Jurkat, Clone E6-1 (cell line): Measurements from ENCODE around the gene KSR1. TPM values are rescaled to one million over a fixed set of nuclear protein-coding genes. Genes with fewer than 3 reads are reported as not detected.
"Not testable (repeated sequence)": the region's sequence is repeated elsewhere in the genome, so short reads cannot be mapped to it uniquely, and the experiment has no call there.

ENCODE experiments used
- DNase-seq: peaks from one replicate; pipeline ENCODE4 v3.0.0-alpha.2; 2011; ENCODE audit warnings: low read depth, low spot score
- H3K4me3 ChIP-seq: 2 replicates; pipeline ENCODE4 v1.5.1; 2011; ENCODE audit warnings: mild to moderate bottlenecking, low read length, control low read depth, moderate library complexity
- polyA plus RNA-seq: library from polyadenylated mRNA; unstranded; fragments of >200 nt; gene quantifications from one replicate; pipeline ENCODE4 v1.2.1, GENCODE V29; 2012; ENCODE audit warnings: missing spikeins; ENCODE audit not compliant: insufficient read length, insufficient read depth

KSR1 gene
- 10.1 TPM for polyA plus RNA-seq

- peak within 1 kb of the TSS; percentile 52 for H3K4me3 ChIP-seq
- DNase-seq = peak; percentile 65
Measured at GRCh38 chr17:27455914-27456680, at the start of gene KSR1. KSR1 (plus strand) TSS chr17:27456448; CDS start chr17:27456644, 196 bp downstream.

GRCh38 chr17:27407916-27408864 is 48.1 kb upstream of the KSR1 start:
- H3K4me3 ChIP-seq = no peak overlapping the region
- no peak for DNase-seq

- no peak for DNase-seq
- no peak overlapping the region for H3K4me3 ChIP-seq
Measured at GRCh38 chr17:27408891-27409290, 47.4 kb upstream of the KSR1 start.

- DNase-seq, H3K4me3 ChIP-seq: not testable (repeated sequence)
Measured at GRCh38 chr17:27412158-27412557, 44.1 kb upstream of the KSR1 start.

- no peak overlapping the region for H3K4me3 ChIP-seq
- no peak for DNase-seq
Measured at GRCh38 chr17:27413315-27413714, 42.9 kb upstream of the KSR1 start.

GRCh38 chr17:27413792-27414191 is 42.5 kb upstream of the KSR1 start:
- no peak overlapping the region for H3K4me3 ChIP-seq
- DNase-seq = no peak

GRCh38 chr17:27414271-27414670 is 42.0 kb upstream of the KSR1 start:
- no peak overlapping the region for H3K4me3 ChIP-seq
- DNase-seq = no peak

- DNase-seq = no peak
- no peak overlapping the region for H3K4me3 ChIP-seq
Measured at GRCh38 chr17:27414694-27415093, 41.6 kb upstream of the KSR1 start.

- peak; percentile 55 for DNase-seq
- H3K4me3 ChIP-seq = no peak overlapping the region
Measured at GRCh38 chr17:27415120-27415795, 41.0 kb upstream of the KSR1 start.

- no peak overlapping the region for H3K4me3 ChIP-seq
- DNase-seq = no peak
Measured at GRCh38 chr17:27417596-27418365, 38.5 kb upstream of the KSR1 start.

GRCh38 chr17:27418366-27418615 is 38.0 kb upstream of the KSR1 start:
- no peak overlapping the region for H3K4me3 ChIP-seq
- DNase-seq = no peak

GRCh38 chr17:27419156-27419555 is 37.1 kb upstream of the KSR1 start:
- no peak for DNase-seq

GRCh38 chr17:27420211-27420950 is 35.9 kb upstream of the KSR1 start:
- H3K4me3 ChIP-seq = no peak overlapping the region
- DNase-seq = no peak

More at GRCh38 chr17:27419156-27419555, 37.1 kb upstream of the KSR1 start:
- no peak overlapping the region for H3K4me3 ChIP-seq

GRCh38 chr17:27421111-27421510 is 35.1 kb upstream of the KSR1 start:
- no peak for DNase-seq
- H3K4me3 ChIP-seq = no peak overlapping the region

GRCh38 chr17:27421626-27422025 is 34.6 kb upstream of the KSR1 start:
- DNase-seq, H3K4me3 ChIP-seq: not testable (repeated sequence)

- no peak for DNase-seq
- H3K4me3 ChIP-seq = no peak overlapping the region
Measured at GRCh38 chr17:27422601-27423000, 33.6 kb upstream of the KSR1 start.

GRCh38 chr17:27423651-27424050 is 32.6 kb upstream of the KSR1 start:
- DNase-seq = no peak
- no peak overlapping the region for H3K4me3 ChIP-seq

GRCh38 chr17:27424516-27424915 is 31.7 kb upstream of the KSR1 start:
- H3K4me3 ChIP-seq = no peak overlapping the region
- no peak for DNase-seq
